Measurements from ENCODE around the gene GRP. TPM values are rescaled to one million over a fixed set of nuclear protein-coding genes. Genes with fewer than 3 reads are reported as not detected.

The GRP gene
- total RNA-seq, 1 donor from 2014 or later: not detected

DNA sequence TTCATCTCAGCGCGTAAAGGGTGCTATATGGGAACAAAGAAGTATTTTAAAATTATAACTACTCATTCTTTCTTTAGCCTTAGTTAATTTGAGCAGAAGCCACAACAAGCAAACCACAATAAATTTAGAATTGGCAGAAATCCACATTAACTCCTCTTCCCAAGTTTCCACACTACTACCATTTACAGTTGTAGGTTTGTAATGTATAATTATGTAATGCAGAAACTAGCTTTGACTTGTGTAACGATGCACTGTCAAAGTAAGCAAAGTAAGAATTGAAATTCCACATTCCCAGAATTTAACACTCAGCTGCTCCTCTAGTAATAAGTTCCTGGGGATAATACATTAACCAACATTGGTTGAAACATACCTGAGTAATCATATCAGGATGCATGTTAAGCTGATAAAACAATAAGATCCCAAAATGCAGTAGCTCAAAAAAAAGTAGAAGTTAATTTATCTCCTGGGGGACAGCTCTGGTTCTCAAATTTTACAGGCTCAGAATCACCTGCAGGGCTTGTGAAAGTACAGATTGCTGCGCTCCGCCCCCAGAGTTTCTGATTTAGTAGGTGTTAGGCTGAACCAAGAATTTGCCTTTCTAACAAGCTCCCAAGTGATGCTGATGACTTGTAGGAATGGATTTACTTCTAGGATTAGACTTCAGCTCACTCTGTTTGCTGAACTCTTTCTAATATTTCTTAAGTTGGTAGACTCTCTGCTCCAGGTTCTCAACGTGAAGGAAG is 9.9 kb downstream of the GRP start:
- Histone ChIP-seq H3K27me3 (ENCODE audit: control insufficient read depth, insufficient read depth, low read length) (peaks cover 3% of the 10 kb centered on the region), H3K4me3 (ENCODE audit: low read depth, low read length) (no peak overlapping the region), H3K36me3 (ENCODE audit: control insufficient read depth, insufficient read depth, low read length) (no peaks in the 10 kb centered on the region)
- DNase-seq (ENCODE audit: low read depth): no peak
- TF ChIP-seq, protein P1, sequence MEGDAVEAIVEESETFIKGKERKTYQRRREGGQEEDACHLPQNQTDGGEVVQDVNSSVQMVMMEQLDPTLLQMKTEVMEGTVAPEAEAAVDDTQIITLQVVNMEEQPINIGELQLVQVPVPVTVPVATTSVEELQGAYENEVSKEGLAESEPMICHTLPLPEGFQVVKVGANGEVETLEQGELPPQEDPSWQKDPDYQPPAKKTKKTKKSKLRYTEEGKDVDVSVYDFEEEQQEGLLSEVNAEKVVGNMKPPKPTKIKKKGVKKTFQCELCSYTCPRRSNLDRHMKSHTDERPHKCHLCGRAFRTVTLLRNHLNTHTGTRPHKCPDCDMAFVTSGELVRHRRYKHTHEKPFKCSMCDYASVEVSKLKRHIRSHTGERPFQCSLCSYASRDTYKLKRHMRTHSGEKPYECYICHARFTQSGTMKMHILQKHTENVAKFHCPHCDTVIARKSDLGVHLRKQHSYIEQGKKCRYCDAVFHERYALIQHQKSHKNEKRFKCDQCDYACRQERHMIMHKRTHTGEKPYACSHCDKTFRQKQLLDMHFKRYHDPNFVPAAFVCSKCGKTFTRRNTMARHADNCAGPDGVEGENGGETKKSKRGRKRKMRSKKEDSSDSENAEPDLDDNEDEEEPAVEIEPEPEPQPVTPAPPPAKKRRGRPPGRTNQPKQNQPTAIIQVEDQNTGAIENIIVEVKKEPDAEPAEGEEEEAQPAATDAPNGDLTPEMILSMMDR (IDR thresholded peaks at IDR 0.05; ENCODE audit: insufficient read depth, low read length, poor library complexity, severe bottlenecking): no peak

DNA sequence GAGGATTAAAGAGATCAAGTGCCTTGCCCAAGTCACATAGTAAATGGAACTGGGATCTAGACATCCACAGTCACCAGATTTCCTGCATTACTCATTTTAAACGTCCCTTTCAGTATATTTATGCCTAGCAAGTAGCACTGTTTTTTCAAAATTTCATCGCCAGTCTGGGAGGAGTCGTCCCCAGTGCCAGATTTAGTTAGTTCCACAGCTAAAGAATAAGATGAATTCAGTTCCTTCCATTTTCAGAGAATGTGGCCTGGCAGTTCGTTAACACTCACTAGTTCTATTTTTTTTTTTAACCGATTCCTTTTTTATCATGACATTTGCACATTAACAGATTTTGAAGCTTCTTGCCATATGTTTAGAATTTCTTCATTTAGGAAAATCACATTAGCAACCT is 11.2 kb downstream of the GRP start:
- TF ChIP-seq, protein P1 (IDR thresholded peaks at IDR 0.05; ENCODE audit: insufficient read depth, low read length, poor library complexity, severe bottlenecking): no peak
- Histone ChIP-seq H3K36me3 (ENCODE audit: control insufficient read depth, insufficient read depth, low read length) (no peaks in the 10 kb centered on the region), H3K4me3 (ENCODE audit: low read depth, low read length) (no peak overlapping the region), H3K27me3 (ENCODE audit: control insufficient read depth, insufficient read depth, low read length) (peaks cover 3% of the 10 kb centered on the region)
- DNase-seq (ENCODE audit: low read depth): no peak

DNA sequence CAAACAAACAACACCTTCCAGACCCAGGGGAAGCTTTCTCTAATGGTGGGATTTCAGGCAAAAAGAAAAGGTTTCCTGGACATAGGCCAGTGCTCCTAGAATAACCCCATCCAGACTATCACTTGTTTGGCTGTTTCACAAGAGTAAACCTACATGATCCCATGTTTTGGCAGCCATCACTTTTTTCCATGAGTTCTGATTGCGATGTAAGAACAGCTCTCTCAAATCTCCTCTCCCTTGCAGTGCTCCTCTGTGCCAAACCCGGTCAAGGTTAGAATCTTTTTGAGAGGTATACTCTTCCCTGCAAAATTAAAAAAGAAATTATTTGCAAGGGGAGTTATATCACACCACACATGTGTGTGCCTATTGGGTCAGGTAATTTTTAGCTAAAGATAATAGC is 11.9 kb downstream of the GRP start:
- DNase-seq (ENCODE audit: low read depth): no peak
- H3K4me3 ChIP-seq (ENCODE audit: low read depth, low read length): no peak overlapping the region
- TF ChIP-seq, protein P1 (IDR thresholded peaks at IDR 0.05; ENCODE audit: insufficient read depth, low read length, poor library complexity, severe bottlenecking): no peak
- no peaks in the 10 kb centered on the region for H3K27me3 ChIP-seq (ENCODE audit: control insufficient read depth, insufficient read depth, low read length)
- no peaks in the 10 kb centered on the region for H3K36me3 ChIP-seq (ENCODE audit: control insufficient read depth, insufficient read depth, low read length)

DNA sequence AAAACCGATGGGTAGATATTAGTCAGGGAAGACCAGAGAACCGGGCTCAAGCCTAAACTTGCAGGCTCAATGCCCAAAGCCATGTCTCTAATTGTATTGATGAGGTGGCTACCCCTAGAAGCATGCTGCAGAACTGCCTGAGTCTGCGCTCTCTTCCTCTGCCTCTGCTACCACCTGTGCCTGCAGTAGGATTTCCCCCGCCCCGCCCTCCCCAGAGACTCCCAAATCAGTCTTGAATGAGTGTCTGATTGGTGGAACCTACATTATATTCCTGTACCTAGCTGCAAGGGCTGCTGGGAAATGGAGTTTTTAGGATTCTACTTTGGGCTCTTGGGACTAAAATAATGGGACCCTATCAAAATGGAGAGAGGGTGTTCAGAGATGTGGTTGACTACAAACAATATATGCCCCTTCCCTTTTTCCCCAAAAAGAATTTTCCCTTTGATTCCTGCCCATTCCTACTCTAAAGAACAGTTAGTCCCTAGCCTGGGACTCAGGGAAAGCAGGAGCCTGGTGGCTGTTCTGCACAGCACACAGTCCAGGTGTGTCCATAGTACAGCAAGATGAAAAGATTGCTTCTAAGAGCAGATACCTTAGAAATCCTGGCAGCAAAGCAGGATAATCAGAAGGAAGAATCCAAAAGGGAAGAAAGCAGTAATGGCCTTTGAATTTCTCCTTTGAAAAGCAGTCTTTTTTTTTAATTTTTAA is 12.5 kb downstream of the GRP start:
- TF ChIP-seq, protein P1 (IDR thresholded peaks at IDR 0.05; ENCODE audit: insufficient read depth, low read length, poor library complexity, severe bottlenecking): no peak
- Histone ChIP-seq H3K4me3 (ENCODE audit: low read depth, low read length) (no peak overlapping the region), H3K36me3 (ENCODE audit: control insufficient read depth, insufficient read depth, low read length) (no peaks in the 10 kb centered on the region), H3K27me3 (ENCODE audit: control insufficient read depth, insufficient read depth, low read length) (no peaks in the 10 kb centered on the region)
- DNase-seq (ENCODE audit: low read depth): no peak

DNA sequence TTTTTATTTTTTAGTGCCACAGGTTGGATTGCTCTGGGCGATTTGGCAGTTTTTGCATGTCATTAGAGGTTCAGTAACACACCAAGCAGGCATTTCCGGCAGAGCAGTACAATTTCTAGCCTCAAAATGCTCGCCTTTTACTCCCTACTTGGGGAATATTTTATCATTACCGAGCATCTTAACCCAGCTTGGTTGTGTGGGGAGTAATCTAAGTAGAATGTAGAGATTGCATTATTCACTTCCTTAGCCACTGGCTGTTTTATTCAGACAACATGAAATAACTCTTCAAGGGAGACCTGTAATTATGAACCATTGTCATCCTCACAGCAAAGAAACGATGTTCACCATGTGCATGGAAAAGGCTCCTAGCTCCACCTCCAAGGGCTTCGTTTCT is 13.1 kb downstream of the GRP start:
- no peaks in the 10 kb centered on the region for H3K36me3 ChIP-seq (ENCODE audit: control insufficient read depth, insufficient read depth, low read length)
- H3K27me3 ChIP-seq (ENCODE audit: control insufficient read depth, insufficient read depth, low read length): no peaks in the 10 kb centered on the region
- H3K4me3 ChIP-seq (ENCODE audit: low read depth, low read length): no peak overlapping the region
- TF ChIP-seq, protein P1 (IDR thresholded peaks at IDR 0.05; ENCODE audit: insufficient read depth, low read length, poor library complexity, severe bottlenecking): no peak
- no peak for DNase-seq (ENCODE audit: low read depth)
